WI38 (cell line): ENCODE data around the gene IGLL5.
"Not testable (repeated sequence)": the region's sequence is repeated elsewhere in the genome, so short reads cannot be mapped to it uniquely, and the experiment has no call there.

ENCODE experiments used
- H3K4me3 ChIP-seq: 2 replicates; pipeline ENCODE4 v1.5.1; 2011; ENCODE audit warnings: low read depth, mild to moderate bottlenecking, control low read depth, low read length
- TF ChIP-seq, protein P1 (sequence below): IDR thresholded peaks from 2 replicates; pipeline ENCODE4 v1.5.1; 2012; ENCODE audit warnings: low read depth, mild to moderate bottlenecking, control low read depth, low read length

Gene IGLL5

GRCh38 chr22:22895776-22896445 lies 8.3 kb downstream of the IGLL5 start:
- H3K4me3 ChIP-seq: no peak overlapping the region
- TF ChIP-seq, protein P1, sequence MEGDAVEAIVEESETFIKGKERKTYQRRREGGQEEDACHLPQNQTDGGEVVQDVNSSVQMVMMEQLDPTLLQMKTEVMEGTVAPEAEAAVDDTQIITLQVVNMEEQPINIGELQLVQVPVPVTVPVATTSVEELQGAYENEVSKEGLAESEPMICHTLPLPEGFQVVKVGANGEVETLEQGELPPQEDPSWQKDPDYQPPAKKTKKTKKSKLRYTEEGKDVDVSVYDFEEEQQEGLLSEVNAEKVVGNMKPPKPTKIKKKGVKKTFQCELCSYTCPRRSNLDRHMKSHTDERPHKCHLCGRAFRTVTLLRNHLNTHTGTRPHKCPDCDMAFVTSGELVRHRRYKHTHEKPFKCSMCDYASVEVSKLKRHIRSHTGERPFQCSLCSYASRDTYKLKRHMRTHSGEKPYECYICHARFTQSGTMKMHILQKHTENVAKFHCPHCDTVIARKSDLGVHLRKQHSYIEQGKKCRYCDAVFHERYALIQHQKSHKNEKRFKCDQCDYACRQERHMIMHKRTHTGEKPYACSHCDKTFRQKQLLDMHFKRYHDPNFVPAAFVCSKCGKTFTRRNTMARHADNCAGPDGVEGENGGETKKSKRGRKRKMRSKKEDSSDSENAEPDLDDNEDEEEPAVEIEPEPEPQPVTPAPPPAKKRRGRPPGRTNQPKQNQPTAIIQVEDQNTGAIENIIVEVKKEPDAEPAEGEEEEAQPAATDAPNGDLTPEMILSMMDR: no peak

- TF ChIP-seq, protein P1: no peak
These were observed 9.0 kb downstream of the IGLL5 start for GRCh38 chr22:22896601-22897000.

DNA sequence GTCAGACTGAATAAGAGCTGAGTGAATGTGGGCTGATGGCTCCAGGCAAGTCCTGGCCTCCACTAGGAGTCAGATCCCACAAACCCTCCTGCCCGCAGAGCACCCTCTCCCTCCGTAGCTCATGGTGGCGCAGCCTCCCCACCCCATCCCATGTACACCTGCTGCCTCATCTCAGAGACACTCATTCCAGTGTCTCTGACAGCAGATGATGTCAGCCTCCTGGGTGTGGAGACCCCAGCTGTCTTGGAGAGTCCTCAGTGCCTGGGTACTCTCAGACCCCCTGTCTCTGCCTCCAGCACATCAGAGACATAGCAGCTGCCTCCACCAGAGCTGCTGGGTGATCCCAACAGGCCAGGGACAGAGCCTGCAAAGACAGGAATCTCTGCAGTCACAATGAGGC lies 9.5 kb downstream of the IGLL5 start:
- H3K4me3 ChIP-seq: no peak overlapping the region
- TF ChIP-seq, protein P1: no peak

More at GRCh38 chr22:22896601-22897000, 9.0 kb downstream of the IGLL5 start:
- H3K4me3 ChIP-seq: no peak overlapping the region

GRCh38 chr22:22897947-22898346 lies 10.3 kb downstream of the IGLL5 start:
- H3K4me3 ChIP-seq: no peak overlapping the region
- TF ChIP-seq, protein P1: no peak

- not testable (repeated sequence) for H3K4me3 ChIP-seq
These were observed 10.9 kb downstream of the IGLL5 start for GRCh38 chr22:22898411-22898950.

- H3K4me3 ChIP-seq: not testable (repeated sequence)
These were observed 11.9 kb downstream of the IGLL5 start for GRCh38 chr22:22899342-22900080.

GRCh38 chr22:22900527-22901205 lies 13.1 kb downstream of the IGLL5 start:
- not testable (repeated sequence) for H3K4me3 ChIP-seq

GRCh38 chr22:22901578-22902218 lies 14.1 kb downstream of the IGLL5 start:
- H3K4me3 ChIP-seq: no peak overlapping the region
- TF ChIP-seq, protein P1: no peak
